Measurements from ENCODE around the gene FKBP5.

The FKBP5 gene

DNA sequence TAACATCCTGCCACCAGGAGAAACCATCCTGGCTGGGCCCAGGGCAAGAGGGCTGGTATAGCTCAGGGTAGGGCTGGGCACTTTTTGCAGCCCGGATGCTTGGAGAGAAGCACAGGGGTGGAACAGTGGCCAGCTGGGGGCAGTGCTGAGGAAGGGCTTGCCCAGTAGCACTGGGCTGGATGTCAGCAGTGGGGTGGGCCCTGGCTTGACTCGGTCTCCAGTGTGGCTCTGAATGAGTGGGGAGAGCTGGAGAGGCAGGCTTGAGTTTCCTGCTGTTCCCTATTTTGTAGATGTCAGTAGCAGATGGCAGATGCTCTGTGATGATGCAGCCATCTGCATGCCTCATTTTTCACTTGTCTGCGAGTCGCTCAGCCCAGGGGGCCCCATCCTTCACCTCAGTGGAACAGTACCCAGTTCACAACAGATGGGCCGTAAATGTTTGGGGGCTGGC lies 119.7 kb downstream of the FKBP5 start:
- in situ Hi-C loops (cut with HindIII; ENCODE audit: low sequenced_read_pairs): no loop called here
- no peak overlapping the region for H3K4me3 ChIP-seq (ENCODE audit: low read depth, low read length)
- peak; percentile 24 for DNase-seq (ENCODE audit: low read depth, low spot score)
- TF ChIP-seq, protein P1, sequence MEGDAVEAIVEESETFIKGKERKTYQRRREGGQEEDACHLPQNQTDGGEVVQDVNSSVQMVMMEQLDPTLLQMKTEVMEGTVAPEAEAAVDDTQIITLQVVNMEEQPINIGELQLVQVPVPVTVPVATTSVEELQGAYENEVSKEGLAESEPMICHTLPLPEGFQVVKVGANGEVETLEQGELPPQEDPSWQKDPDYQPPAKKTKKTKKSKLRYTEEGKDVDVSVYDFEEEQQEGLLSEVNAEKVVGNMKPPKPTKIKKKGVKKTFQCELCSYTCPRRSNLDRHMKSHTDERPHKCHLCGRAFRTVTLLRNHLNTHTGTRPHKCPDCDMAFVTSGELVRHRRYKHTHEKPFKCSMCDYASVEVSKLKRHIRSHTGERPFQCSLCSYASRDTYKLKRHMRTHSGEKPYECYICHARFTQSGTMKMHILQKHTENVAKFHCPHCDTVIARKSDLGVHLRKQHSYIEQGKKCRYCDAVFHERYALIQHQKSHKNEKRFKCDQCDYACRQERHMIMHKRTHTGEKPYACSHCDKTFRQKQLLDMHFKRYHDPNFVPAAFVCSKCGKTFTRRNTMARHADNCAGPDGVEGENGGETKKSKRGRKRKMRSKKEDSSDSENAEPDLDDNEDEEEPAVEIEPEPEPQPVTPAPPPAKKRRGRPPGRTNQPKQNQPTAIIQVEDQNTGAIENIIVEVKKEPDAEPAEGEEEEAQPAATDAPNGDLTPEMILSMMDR (IDR thresholded peaks at IDR 0.05; ENCODE audit: low read depth, low read length): peak; percentile 70

DNA sequence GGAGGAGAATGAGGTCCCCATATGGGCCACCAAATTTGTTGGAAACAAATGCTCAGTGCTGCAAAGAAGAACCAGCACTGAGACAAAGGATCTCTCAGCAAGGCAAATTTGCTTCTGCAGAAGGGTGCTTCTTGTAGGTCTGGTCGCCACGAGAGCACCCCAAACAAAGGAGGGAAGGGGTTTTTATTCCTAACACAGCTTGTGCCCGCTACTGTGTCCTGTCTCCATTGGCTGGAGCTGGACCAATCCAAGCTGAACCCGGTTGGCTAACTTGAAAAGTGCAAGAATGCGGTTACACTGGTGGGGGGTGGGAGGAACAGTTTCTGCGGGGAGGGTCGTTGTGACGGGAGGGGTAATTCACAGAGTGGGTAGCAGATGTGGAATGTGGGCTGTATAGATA lies 121.9 kb downstream of the FKBP5 start:
- in situ Hi-C loops (cut with HindIII; ENCODE audit: low sequenced_read_pairs): no loop called here
- H3K4me3 ChIP-seq (ENCODE audit: low read depth, low read length): no peak overlapping the region
- TF ChIP-seq, protein P1 (IDR thresholded peaks at IDR 0.05; ENCODE audit: low read depth, low read length): no peak
- no peak for DNase-seq (ENCODE audit: low read depth, low spot score)

DNA sequence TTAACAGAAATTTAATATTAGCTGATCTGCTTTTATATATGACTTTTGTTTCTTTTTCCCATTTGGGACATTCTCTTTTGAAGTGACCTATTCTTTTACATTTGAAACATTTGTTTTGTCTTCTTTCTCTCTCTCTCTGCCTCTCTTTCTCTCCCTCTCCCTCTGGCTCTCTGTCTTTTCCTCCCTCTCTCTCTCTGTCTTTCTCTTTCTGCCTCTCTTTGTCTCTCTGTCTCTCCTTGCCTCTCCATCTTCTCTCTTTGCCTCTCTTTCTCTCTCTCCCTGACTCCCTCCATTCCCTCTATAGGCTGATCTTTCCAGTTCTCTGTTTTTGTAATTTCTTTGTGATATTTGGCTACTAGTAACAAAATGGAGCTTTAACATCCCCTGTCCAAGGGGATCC lies 124.0 kb downstream of the FKBP5 start:
- TF ChIP-seq, protein P1 (IDR thresholded peaks at IDR 0.05; ENCODE audit: low read depth, low read length): no peak
- H3K4me3 ChIP-seq (ENCODE audit: low read depth, low read length): no peak overlapping the region
- in situ Hi-C loops (cut with HindIII; ENCODE audit: low sequenced_read_pairs): no loop called here
- no peak for DNase-seq (ENCODE audit: low read depth, low spot score)

DNA sequence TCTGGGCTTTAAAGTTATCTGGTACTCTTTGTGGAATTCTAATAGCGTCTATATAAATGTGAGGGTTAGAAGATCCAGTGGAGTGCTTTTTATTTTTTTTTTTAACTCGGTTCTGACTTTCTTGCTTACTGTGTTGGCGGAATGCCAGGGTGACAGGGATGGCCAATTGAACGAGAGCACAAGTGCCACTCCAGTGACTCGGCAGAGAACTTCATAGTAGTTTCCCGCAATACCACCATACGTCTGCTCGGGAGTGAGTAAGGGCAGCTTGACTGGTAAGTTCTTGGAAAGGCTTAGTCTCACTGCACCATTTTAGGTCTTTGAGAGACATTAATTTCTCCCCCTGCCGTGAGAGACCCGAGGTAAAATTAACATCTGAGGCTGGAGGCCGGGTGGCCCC lies 126.7 kb downstream of the FKBP5 start:
- H3K4me3 ChIP-seq (ENCODE audit: low read depth, low read length): no peak overlapping the region
- no peak for DNase-seq (ENCODE audit: low read depth, low spot score)
- TF ChIP-seq, protein P1 (IDR thresholded peaks at IDR 0.05; ENCODE audit: low read depth, low read length): no peak
- in situ Hi-C loops (cut with HindIII; ENCODE audit: low sequenced_read_pairs): no loop called here

DNA sequence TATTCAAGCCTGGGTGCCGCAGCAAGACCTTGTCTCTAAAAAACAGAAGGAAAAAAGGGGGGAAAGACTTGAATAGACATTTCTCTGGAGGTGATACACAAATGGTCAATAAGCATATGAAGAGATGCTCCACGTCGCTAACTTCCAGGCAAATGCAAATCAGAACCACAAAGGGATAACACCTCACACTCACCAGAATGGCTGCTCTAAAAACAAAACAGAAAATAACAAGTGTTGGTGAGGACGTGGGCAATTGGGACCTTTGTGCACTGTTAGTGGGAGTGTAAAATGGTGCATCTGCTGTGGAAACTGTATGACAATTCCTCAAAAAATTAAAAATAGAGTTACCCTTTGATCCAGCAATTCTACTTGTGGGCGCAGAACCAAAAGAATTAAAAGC lies 127.6 kb downstream of the FKBP5 start:
- TF ChIP-seq, protein P1 (IDR thresholded peaks at IDR 0.05; ENCODE audit: low read depth, low read length): no peak
- in situ Hi-C loops (cut with HindIII; ENCODE audit: low sequenced_read_pairs): no loop called here
- no peak overlapping the region for H3K4me3 ChIP-seq (ENCODE audit: low read depth, low read length)
- DNase-seq (ENCODE audit: low read depth, low spot score): no peak

DNA sequence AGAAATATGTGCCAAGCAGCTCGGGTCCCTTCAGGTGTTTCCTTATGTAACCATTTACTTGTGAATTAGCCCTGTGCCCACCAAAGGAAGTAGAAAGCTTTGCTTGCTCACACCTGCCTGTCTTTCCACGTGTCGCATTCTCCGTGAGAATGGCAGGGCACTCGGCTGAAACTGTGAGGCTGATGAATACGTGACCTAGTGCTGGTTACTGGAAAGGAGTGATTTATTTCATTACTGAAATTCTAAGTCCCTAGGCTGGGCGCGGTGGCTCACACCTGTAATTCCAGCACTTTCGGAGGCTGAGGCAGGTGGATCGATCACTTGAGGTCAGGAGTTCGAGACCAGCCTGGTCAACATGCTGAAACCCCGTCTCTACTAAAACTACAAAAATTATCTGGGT lies 130.1 kb downstream of the FKBP5 start:
- no peak for DNase-seq (ENCODE audit: low read depth, low spot score)
- in situ Hi-C loops (cut with HindIII; ENCODE audit: low sequenced_read_pairs): no loop called here
- TF ChIP-seq, protein P1 (IDR thresholded peaks at IDR 0.05; ENCODE audit: low read depth, low read length): no peak
- no peak overlapping the region for H3K4me3 ChIP-seq (ENCODE audit: low read depth, low read length)

DNA sequence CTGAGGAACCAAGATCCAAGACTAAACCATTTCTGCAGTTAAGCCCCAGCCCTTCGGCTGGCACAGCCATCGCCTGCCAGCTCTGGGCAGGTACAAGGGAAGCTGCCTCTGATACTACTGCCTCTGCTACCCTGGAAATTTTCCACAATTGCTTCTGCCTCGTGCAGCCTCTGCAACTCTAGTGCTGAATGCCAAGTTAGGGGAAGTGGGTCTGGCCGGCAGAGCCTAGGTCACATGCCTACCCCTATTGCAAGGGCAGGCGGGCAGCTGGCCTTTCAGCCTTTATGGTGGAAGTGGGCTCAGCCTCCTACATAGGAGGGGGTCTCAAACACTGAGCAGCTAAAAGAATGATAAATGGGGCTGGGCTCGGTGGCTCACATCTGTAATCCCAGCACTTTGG lies 131.5 kb downstream of the FKBP5 start:
- no peak for DNase-seq (ENCODE audit: low read depth, low spot score)
- in situ Hi-C loops (cut with HindIII; ENCODE audit: low sequenced_read_pairs): no loop called here
- H3K4me3 ChIP-seq (ENCODE audit: low read depth, low read length): no peak overlapping the region
- TF ChIP-seq, protein P1 (IDR thresholded peaks at IDR 0.05; ENCODE audit: low read depth, low read length): no peak

All from astrocyte of the spinal cord (primary cell).